OCI-M1 (cell line): ENCODE measurements around the gene CACNA1E.

Source experiments
- DNase-seq: peaks from one replicate; lab custom pipeline; 2025; lab: John Stamatoyannopoulos, UW

Gene CACNA1E

DNA sequence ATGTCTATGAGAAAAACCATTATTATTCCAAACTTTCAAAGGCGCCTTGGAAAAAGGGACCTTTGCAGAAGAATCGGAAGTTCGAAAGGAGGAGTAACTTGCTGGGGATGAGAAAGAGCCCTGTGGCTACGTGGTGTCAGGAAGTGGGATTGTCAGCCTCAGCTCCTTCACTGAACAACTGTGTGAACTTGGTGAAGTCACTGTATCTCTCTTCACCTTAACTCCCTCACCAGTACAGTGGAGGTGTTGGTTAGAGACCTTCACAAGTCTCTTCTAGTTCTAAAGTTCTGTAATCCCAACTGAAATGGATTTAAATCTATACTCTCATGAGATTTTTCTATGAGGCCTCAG is 285.6 kb downstream of the CACNA1E start:
- no peak for DNase-seq

DNA sequence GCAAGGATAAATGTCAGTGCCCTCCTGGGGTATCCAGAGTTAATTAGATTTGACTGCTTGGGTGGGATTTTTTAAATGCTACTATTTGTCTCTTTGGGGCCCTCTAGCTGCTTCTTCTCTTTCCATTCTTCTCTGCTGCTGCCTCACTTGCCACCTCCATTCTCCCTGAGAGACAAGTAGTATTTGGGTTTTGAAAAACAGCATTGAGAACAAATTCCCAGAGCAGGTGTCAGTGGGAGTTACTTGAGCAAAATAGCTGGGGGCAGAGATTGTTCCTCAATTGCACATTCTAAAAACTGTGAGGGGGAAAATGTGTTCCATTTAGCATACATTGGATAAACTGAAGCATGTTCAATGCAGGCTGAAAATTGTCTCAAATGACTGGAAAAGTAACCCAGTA is 286.5 kb downstream of the CACNA1E start:
- DNase-seq, result no peak

DNA sequence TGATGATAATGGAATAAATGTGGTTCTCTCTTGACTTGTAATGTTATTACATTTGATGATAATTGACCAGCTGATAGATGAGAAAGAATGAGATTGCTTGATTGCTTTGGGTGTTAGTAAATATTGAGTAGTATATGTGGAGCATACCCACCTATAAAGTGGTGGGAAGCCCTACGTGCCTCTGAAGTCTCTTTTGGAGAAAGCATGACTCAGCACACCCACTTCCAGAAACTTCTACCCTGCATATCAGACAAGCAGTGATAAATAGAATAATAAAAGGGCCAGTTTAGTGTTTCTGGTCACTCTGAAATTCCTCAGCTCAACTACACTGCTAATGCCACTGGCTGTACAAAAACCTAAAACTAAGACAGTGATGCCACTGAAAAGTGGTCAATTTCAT is 289.4 kb downstream of the CACNA1E start:
- no peak for DNase-seq

GRCh38 chr1:181776044-181776443 is 292.7 kb downstream of the CACNA1E start:
- no peak for DNase-seq

DNA sequence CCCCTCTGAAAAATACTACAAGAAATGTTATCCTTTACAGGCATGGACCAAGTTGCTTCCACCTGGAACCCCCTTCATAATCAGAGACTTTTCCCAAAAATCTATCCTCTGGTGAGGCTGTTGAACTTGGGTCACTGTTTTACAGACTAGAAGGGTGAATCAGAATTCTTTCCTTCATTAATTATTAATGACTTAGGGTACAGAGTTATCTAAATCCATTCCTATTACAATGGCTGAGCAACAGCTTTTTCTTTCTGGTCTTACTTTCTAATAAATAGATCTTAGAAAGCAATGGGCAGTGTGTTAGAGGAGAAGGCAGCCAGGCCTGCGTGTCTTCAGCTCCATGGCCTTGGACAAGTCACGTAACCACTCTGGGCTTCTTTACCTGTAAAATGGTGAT is 294.0 kb downstream of the CACNA1E start:
- DNase-seq, result no peak

GRCh38 chr1:181777812-181778211 is 294.5 kb downstream of the CACNA1E start:
- DNase-seq, result no peak

- DNase-seq, result no peak
Observed at GRCh38 chr1:181778640-181779260, 295.4 kb downstream of the CACNA1E start.

- DNase-seq, result no peak
Observed at GRCh38 chr1:181779343-181779742, 296.0 kb downstream of the CACNA1E start.

- no peak for DNase-seq
Observed at GRCh38 chr1:181783208-181783607, 299.9 kb downstream of the CACNA1E start.

GRCh38 chr1:181784039-181784683 is 300.8 kb downstream of the CACNA1E start:
- peak; percentile 24 for DNase-seq

GRCh38 chr1:181789395-181789794 is 306.1 kb downstream of the CACNA1E start:
- DNase-seq, result no peak

- no peak for DNase-seq
Observed at GRCh38 chr1:181791721-181792120, 308.4 kb downstream of the CACNA1E start.

DNA sequence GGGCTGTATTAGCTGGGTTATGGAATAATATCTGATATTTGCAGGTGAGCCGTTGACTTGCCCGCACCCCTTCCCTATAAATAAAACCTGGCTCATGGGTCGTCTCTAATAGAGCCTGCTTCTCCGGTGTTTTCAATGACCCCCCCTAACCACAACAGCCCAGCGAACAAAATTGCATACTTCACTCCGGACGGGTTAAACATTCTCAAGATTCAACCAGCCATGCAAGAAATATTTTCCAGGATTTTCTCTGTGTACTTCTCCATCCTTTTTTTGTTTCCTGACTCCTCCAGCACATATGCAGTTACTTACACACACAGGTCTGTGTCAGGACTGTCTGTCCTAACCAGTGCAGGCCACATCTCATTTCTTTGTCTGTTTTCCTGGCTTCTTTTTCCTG is 310.5 kb downstream of the CACNA1E start:
- no peak for DNase-seq

DNA sequence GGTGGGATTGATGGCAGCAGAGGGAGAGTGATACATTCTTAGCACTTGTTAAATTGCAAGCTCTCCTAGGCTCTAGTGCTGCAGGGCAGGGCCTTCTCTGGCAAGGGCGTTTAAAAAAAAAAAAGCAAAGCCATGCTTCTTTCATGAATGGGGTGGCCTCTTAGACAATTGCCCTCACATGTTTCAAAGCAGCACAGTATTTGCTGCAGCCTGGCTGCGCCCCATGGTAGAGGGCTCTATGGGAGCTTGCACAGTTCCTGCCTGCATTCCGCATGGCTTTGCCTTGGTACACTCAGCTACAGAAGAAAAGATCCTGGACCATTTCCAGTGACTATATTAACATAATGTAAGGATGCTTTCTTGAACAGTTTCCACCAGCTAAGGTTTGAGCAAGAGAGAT is 311.0 kb downstream of the CACNA1E start:
- no peak for DNase-seq

- DNase-seq, result no peak
Observed at GRCh38 chr1:181798191-181798926, 315.0 kb downstream of the CACNA1E start.

- no peak for DNase-seq
Observed at GRCh38 chr1:181801617-181802016, 318.3 kb downstream of the CACNA1E start.

- DNase-seq, result no peak
Observed at GRCh38 chr1:181802466-181802865, 319.1 kb downstream of the CACNA1E start.

DNA sequence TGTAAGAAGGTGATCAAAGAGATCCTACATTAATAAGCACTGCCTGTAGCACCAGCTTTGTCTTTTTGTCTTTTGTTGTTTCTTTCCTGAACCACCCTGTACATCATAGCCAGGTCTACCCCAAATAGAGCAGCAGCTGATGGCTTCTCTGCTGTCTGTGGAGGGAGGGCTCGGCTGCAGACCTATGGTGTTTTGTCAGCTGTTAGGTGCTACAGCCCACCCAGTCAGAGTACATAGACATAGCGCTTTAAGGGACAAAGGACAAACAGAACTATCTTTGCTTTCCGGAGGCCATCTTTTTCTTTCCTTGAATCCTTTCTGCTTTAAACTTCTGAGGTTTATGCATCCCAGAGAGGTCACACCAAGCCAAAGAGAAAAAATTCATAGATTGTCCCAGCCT is 320.1 kb downstream of the CACNA1E start:
- no peak for DNase-seq

GRCh38 chr1:181804989-181805388 is 321.7 kb downstream of the CACNA1E start:
- no peak for DNase-seq

- DNase-seq, result no peak
Observed at GRCh38 chr1:181806746-181807145, 323.4 kb downstream of the CACNA1E start.

DNA sequence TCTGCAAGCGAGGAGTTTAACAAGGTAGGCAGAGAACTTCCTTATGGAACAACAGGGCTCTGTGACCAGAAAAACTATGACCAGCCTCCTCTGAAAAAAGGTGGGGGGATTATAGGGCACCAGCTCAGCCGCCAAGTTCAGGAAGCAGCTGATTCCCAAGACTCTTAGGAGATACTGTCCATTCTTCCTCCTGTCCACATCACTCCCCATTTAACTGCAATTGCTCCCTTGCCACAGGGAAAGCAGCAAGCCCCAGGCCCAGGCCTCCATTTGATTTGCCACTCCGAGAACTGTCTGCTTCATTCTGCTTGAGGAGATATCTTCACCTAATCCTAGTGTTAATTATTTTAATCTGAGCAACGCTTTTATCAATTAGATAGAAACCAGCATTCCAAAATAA is 323.9 kb downstream of the CACNA1E start:
- no peak for DNase-seq

DNA sequence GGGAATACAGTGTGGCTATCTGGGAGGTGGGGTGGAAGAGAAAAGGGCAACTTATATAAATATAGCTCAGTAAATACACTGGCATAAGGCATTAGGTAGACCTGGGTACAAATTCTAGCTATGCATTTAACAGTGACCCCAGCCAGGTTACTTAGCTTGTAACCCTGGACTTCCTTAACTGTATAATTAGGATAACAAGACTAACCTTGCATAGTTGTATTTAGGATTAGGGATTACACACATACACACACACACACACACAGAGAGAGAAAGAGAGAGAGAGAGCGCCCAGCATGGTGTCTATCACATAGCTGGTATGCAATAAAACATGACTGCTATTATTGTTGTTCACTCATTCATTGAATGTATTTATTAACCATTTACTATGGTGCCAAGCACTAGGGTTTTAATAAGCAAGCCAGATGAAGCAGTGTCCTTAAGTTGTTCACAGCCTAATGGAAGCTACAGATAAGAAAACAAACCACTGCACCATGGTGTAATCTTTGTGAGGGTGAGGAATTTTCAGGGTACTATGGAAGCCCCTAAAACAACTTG is 326.8 kb downstream of the CACNA1E start:
- no peak for DNase-seq

GRCh38 chr1:181812208-181812607 is 328.9 kb downstream of the CACNA1E start:
- DNase-seq, result no peak
